Stimulated activated CD4-positive, alpha-beta T cell treated with anti-CD3 and anti-CD28 coated beads, Interleukin-12 subunit alpha, Interleukin-12 subunit beta, amount 100 ng/mL, for 48 hours (primary cell): ENCODE results near the gene ORAI1.
"Not testable (repeated sequence)": the region's sequence is repeated elsewhere in the genome, so short reads cannot be mapped to it uniquely, and the experiment has no call there.

Experiments used
- DNase-seq, 3 donors: peaks; one replicate each; pipeline ENCODE4 v3.0.0-alpha.2; 2020; ENCODE audit warnings: low read depth in 2 of 3, low spot score in 1 of 3

ORAI1 gene

GRCh38 chr12:121603581-121603980 lies 22.7 kb upstream of the ORAI1 start:
- DNase-seq = no peak

- DNase-seq = no peak
Observed at GRCh38 chr12:121608301-121608700, 18.0 kb upstream of the ORAI1 start.

GRCh38 chr12:121610239-121611149 lies 15.8 kb upstream of the ORAI1 start:
- DNase-seq = no peak

- DNase-seq = no peak
Observed at GRCh38 chr12:121611306-121611705, 15.0 kb upstream of the ORAI1 start.

GRCh38 chr12:121613462-121613861 lies 12.9 kb upstream of the ORAI1 start:
- DNase-seq = no peak

- no peak for DNase-seq
Observed at GRCh38 chr12:121614872-121615467, 11.4 kb upstream of the ORAI1 start.

GRCh38 chr12:121618659-121619233 lies 7.6 kb upstream of the ORAI1 start:
- DNase-seq = no peak

GRCh38 chr12:121620333-121620891 lies 5.9 kb upstream of the ORAI1 start:
- no peak for DNase-seq

- peak; percentile 82 to 85 (median 84) for DNase-seq
Observed at GRCh38 chr12:121626853-121627640, 717 bp downstream of the ORAI1 start.

- no peak for DNase-seq
Observed at GRCh38 chr12:121628037-121628436, 1.7 kb downstream of the ORAI1 start.

GRCh38 chr12:121628536-121628935 lies 2.2 kb downstream of the ORAI1 start:
- no peak for DNase-seq

- no peak for DNase-seq
Observed at GRCh38 chr12:121630791-121631355, 4.5 kb downstream of the ORAI1 start.

GRCh38 chr12:121632069-121632970 lies 6.0 kb downstream of the ORAI1 start:
- DNase-seq = no peak

- not testable (repeated sequence) for DNase-seq
Observed at GRCh38 chr12:121633833-121634196, 7.5 kb downstream of the ORAI1 start.

GRCh38 chr12:121634836-121635235 lies 8.5 kb downstream of the ORAI1 start:
- DNase-seq = no peak

GRCh38 chr12:121637231-121637914 lies 11.0 kb downstream of the ORAI1 start:
- DNase-seq = no peak

- DNase-seq = no peak
Observed at GRCh38 chr12:121638298-121639202, 12.2 kb downstream of the ORAI1 start.

- no peak for DNase-seq
Observed at GRCh38 chr12:121641343-121641630, 15.0 kb downstream of the ORAI1 start.
